ENCODE measurements around the gene C12orf57. TPM values are rescaled to one million over a fixed set of nuclear protein-coding genes. Genes with fewer than 3 reads are reported as not detected.

The C12orf57 gene
- total and polyA plus RNA-seq, 2 of the 13 experiments (the other 11 are each of a cell fraction or from before 2014, with no cell fraction given) = 84.0 to 287 TPM

DNA sequence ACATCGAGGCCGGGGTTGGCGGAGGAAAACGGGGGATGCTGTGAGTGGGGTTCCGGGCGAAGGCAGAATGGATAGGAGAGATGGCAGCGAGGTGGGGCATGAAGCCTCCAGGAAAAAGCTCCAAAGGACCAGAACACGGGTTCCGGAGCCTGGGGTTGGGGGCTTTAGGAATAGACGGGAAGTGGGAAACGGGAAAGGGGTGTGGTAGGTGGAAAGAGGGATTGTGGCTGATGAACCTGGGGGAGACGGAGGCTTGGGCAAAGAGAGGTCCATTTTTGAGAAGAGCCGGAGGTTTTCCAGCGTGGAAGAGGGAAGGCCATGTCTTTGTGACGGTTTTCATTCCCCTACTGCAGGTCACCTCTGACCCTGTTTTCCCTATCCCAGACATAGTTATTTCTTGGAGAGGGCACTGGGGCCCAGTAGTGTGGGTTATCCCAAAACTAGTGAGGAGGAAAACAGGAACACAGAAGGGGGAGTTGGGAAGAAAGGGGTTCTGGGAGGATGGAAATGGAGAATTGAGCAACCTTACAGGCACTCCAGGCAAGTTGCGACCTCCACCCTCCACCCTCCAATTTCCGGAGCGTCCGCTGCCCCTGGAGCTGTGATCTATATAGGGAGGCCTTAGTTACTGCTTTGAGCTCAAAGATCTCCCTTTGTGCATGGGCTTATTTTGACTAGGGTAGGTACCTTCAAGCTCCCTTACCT, 15.0 kb upstream of the C12orf57 start (continued):
- TF ChIP-seq, protein P1, sequence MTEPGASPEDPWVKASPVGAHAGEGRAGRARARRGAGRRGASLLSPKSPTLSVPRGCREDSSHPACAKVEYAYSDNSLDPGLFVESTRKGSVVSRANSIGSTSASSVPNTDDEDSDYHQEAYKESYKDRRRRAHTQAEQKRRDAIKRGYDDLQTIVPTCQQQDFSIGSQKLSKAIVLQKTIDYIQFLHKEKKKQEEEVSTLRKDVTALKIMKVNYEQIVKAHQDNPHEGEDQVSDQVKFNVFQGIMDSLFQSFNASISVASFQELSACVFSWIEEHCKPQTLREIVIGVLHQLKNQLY (CRISPR knock-in tag; IDR thresholded peaks at IDR 0.05) = no peak
- no peak for TF ChIP-seq GLI4 (CRISPR knock-in tag; IDR thresholded peaks at IDR 0.05; ENCODE audit: borderline replicate concordance)
- no peak for TF ChIP-seq ZBTB8A (CRISPR knock-in tag; IDR thresholded peaks at IDR 0.05; ENCODE audit: borderline replicate concordance, low read depth)
- TF ChIP-seq, protein P2, sequence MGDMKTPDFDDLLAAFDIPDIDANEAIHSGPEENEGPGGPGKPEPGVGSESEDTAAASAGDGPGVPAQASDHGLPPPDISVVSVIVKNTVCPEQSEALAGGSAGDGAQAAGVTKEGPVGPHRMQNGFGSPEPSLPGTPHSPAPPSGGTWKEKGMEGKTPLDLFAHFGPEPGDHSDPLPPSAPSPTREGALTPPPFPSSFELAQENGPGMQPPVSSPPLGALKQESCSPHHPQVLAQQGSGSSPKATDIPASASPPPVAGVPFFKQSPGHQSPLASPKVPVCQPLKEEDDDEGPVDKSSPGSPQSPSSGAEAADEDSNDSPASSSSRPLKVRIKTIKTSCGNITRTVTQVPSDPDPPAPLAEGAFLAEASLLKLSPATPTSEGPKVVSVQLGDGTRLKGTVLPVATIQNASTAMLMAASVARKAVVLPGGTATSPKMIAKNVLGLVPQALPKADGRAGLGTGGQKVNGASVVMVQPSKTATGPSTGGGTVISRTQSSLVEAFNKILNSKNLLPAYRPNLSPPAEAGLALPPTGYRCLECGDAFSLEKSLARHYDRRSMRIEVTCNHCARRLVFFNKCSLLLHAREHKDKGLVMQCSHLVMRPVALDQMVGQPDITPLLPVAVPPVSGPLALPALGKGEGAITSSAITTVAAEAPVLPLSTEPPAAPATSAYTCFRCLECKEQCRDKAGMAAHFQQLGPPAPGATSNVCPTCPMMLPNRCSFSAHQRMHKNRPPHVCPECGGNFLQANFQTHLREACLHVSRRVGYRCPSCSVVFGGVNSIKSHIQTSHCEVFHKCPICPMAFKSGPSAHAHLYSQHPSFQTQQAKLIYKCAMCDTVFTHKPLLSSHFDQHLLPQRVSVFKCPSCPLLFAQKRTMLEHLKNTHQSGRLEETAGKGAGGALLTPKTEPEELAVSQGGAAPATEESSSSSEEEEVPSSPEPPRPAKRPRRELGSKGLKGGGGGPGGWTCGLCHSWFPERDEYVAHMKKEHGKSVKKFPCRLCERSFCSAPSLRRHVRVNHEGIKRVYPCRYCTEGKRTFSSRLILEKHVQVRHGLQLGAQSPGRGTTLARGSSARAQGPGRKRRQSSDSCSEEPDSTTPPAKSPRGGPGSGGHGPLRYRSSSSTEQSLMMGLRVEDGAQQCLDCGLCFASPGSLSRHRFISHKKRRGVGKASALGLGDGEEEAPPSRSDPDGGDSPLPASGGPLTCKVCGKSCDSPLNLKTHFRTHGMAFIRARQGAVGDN (CRISPR knock-in tag; IDR thresholded peaks at IDR 0.05) = 0 out of 2 replicates have a peak, but pooled peaks have one; percentile 24
- 0 out of 2 replicates have a peak, but pooled peaks have one; percentile 27 for TF ChIP-seq TAF1 (CRISPR knock-in tag; IDR thresholded peaks at IDR 0.05)
- TF ChIP-seq ZFP36L2 (CRISPR knock-in tag; IDR thresholded peaks at IDR 0.05) = no peak
- TF ChIP-seq, protein P3, sequence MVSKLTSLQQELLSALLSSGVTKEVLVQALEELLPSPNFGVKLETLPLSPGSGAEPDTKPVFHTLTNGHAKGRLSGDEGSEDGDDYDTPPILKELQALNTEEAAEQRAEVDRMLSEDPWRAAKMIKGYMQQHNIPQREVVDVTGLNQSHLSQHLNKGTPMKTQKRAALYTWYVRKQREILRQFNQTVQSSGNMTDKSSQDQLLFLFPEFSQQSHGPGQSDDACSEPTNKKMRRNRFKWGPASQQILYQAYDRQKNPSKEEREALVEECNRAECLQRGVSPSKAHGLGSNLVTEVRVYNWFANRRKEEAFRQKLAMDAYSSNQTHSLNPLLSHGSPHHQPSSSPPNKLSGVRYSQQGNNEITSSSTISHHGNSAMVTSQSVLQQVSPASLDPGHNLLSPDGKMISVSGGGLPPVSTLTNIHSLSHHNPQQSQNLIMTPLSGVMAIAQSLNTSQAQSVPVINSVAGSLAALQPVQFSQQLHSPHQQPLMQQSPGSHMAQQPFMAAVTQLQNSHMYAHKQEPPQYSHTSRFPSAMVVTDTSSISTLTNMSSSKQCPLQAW (CRISPR knock-in tag; IDR thresholded peaks at IDR 0.05) = peak; percentile 23
- TF ChIP-seq KMT2A (CRISPR knock-in tag; IDR thresholded peaks at IDR 0.05) = no peak
- TF ChIP-seq, protein P4, sequence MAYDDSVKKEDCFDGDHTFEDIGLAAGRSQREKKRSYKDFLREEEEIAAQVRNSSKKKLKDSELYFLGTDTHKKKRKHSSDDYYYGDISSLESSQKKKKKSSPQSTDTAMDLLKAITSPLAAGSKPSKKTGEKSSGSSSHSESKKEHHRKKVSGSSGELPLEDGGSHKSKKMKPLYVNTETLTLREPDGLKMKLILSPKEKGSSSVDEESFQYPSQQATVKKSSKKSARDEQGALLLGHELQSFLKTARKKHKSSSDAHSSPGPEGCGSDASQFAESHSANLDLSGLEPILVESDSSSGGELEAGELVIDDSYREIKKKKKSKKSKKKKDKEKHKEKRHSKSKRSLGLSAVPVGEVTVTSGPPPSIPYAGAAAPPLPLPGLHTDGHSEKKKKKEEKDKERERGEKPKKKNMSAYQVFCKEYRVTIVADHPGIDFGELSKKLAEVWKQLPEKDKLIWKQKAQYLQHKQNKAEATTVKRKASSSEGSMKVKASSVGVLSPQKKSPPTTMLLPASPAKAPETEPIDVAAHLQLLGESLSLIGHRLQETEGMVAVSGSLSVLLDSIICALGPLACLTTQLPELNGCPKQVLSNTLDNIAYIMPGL (CRISPR knock-in tag; IDR thresholded peaks at IDR 0.05; ENCODE audit: borderline replicate concordance in 1 of 2, low read depth in 1 of 2) = peak; percentile 33 to 46; a peak in 2 of 4 replicates
- peak; percentile 49; the same call in 1 of the 2 replicates for TF ChIP-seq ETV5 (CRISPR knock-in tag; IDR thresholded peaks at IDR 0.05; ENCODE audit: borderline replicate concordance)
- peak; percentile 10; the same call in 1 of the 2 replicates for TF ChIP-seq PHF8 (CRISPR knock-in tag; IDR thresholded peaks at IDR 0.05)
